Measurements from ENCODE around the gene DTD2. TPM values are rescaled to one million over a fixed set of nuclear protein-coding genes. Genes with fewer than 3 reads are reported as not detected.

The DTD2 gene
- total and polyA plus RNA-seq, 2 donors (not counting 1 experiment from before 2014, with no cell fraction given), result 11.9 to 14.1 TPM

- Mint-ChIP-seq H3K27me3 (no peaks in the 10 kb centered on the region), H3K27ac (no peak overlapping the region), H3K4me3 (no peak overlapping the region), H3K9me3 (ENCODE audit: insufficient read depth) (no peaks in the 10 kb centered on the region), H3K4me1 (peaks cover 12% of the 10 kb centered on the region)
- intact Hi-C loops (cut with micrococcal nuclease), result no loop called here
- Histone ChIP-seq H3K4me1 (ENCODE audit: control insufficient read depth in 2 of 2, insufficient read depth in 2 of 2, low read length in 2 of 2) (peaks cover 4% of the 10 kb centered on the region in 2 donors), H3K27me3 (replicated peaks in 1 of 4; ENCODE audit: control extremely low read depth in 1 of 4, control insufficient read depth in 3 of 4, insufficient read depth in 4 of 4, low read length in 3 of 4) (no peaks in the 10 kb centered on the region), H2AFZ (ENCODE audit: insufficient read depth, low read depth, low read length, poor library complexity, severe bottlenecking) (no peak overlapping the region), H4K20me1 (ENCODE audit: control insufficient read depth, insufficient read depth, low read length, poor library complexity, severe bottlenecking) (no peaks in the 10 kb centered on the region), H3K79me2 (ENCODE audit: control insufficient read depth, insufficient read depth, low read length) (peaks cover 34% of the 10 kb centered on the region), H3K9ac (ENCODE audit: low read length) (no peak overlapping the region), H3K4me2 (replicated peaks; ENCODE audit: low read depth, low read length, poor library complexity, severe bottlenecking) (no peak overlapping the region), H3K36me3 (replicated peaks in 1 of 2; ENCODE audit: control extremely low read depth in 1 of 2, control insufficient read depth in 1 of 2, extremely low read depth in 1 of 2, insufficient read depth in 2 of 2, low read length in 1 of 2) (peaks cover 5 to 12% of the 10 kb centered on the region in 2 experiments), H3K4me3 (ENCODE audit: control extremely low read depth in 1 of 5, extremely low read depth in 1 of 5, insufficient read depth in 1 of 5, low read depth in 2 of 5, low read length in 4 of 5) (no peak overlapping the region), H3K9me3 (ENCODE audit: control extremely low read depth in 1 of 3, control insufficient read depth in 2 of 3, insufficient read depth in 1 of 3, low read length in 2 of 3) (no peaks in the 10 kb centered on the region), H3K27ac (ENCODE audit: low read length in 2 of 2) (no peak overlapping the region)
- TF ChIP-seq CTCF (IDR thresholded peaks at IDR 0.05) (no peak), EZH2 (IDR thresholded peaks at IDR 0.05; ENCODE audit: borderline replicate concordance, insufficient read depth, low read depth, low read length, poor library complexity, severe bottlenecking) (no peak)
- no peak for ATAC-seq (ENCODE audit: low read depth)
- WGBS (ENCODE audit: insufficient coverage), result 93% methylated on average over 7 of the region's 8 CpGs
- DNase-seq, result no peak
- POLR2A ChIA-PET, result no interaction called here
- CTCF ChIA-PET, result no interaction called here
Measured at GRCh38 chr14:31405106-31405505, 52.2 kb downstream of the DTD2 start.

- no peaks in the 10 kb centered on the region for H4K20me1 ChIP-seq (ENCODE audit: control insufficient read depth, insufficient read depth, low read length, poor library complexity, severe bottlenecking)
- intact Hi-C loops (cut with micrococcal nuclease), result no loop called here
- no peak overlapping the region for H3K27ac ChIP-seq (ENCODE audit: low read length in 2 of 2)
- DNase-seq, result no peak
- H3K4me1 Mint-ChIP-seq, result peaks cover 3% of the 10 kb centered on the region
- H3K27me3 Mint-ChIP-seq, result no peaks in the 10 kb centered on the region
- H2AFZ ChIP-seq (ENCODE audit: insufficient read depth, low read depth, low read length, poor library complexity, severe bottlenecking), result no peak overlapping the region
- H3K4me1 ChIP-seq (ENCODE audit: control insufficient read depth in 2 of 2, insufficient read depth in 2 of 2, low read length in 2 of 2), result no peaks in the 10 kb centered on the region
- no peak overlapping the region for H3K27ac Mint-ChIP-seq
- no peaks in the 10 kb centered on the region for H3K27me3 ChIP-seq (replicated peaks in 1 of 4; ENCODE audit: control extremely low read depth in 1 of 4, control insufficient read depth in 3 of 4, insufficient read depth in 4 of 4, low read length in 3 of 4)
- CTCF ChIA-PET, result no interaction called here
- H3K4me3 ChIP-seq (ENCODE audit: control extremely low read depth in 1 of 5, extremely low read depth in 1 of 5, insufficient read depth in 1 of 5, low read depth in 2 of 5, low read length in 4 of 5), result no peak overlapping the region
- peaks cover 5 to 12% of the 10 kb centered on the region in 2 experiments for H3K36me3 ChIP-seq (replicated peaks in 1 of 2; ENCODE audit: control extremely low read depth in 1 of 2, control insufficient read depth in 1 of 2, extremely low read depth in 1 of 2, insufficient read depth in 2 of 2, low read length in 1 of 2)
- no peak overlapping the region for H3K4me3 Mint-ChIP-seq
- peaks cover 26% of the 10 kb centered on the region for H3K79me2 ChIP-seq (ENCODE audit: control insufficient read depth, insufficient read depth, low read length)
- no peaks in the 10 kb centered on the region for H3K9me3 Mint-ChIP-seq (ENCODE audit: insufficient read depth)
- TF ChIP-seq CTCF (IDR thresholded peaks at IDR 0.05) (no peak), EZH2 (IDR thresholded peaks at IDR 0.05; ENCODE audit: borderline replicate concordance, insufficient read depth, low read depth, low read length, poor library complexity, severe bottlenecking) (no peak)
- H3K9me3 ChIP-seq (ENCODE audit: control extremely low read depth in 1 of 3, control insufficient read depth in 2 of 3, insufficient read depth in 1 of 3, low read length in 2 of 3), result no peaks in the 10 kb centered on the region
- no CpG with 5 or more reads among the region's 3 CpGs for WGBS (ENCODE audit: insufficient coverage)
- ATAC-seq (ENCODE audit: low read depth), result no peak
- H3K4me2 ChIP-seq (replicated peaks; ENCODE audit: low read depth, low read length, poor library complexity, severe bottlenecking), result no peak overlapping the region
- H3K9ac ChIP-seq (ENCODE audit: low read length), result no peak overlapping the region
- POLR2A ChIA-PET, result no interaction called here
Measured at GRCh38 chr14:31403707-31404106, 53.6 kb downstream of the DTD2 start.

All from B cell (primary cell).